IPS-18a (cell line): Measurements from ENCODE around the gene ZC2HC1C.
"Not testable (repeated sequence)": the region's sequence is repeated elsewhere in the genome, so short reads cannot be mapped to it uniquely, and the experiment has no call there.

Experiments used
- H3K27ac ChIP-seq: one replicate; pipeline ENCODE4 v1.5.1; 2013; ENCODE audit warnings: low read length
- H3K27me3 ChIP-seq: one replicate; pipeline ENCODE4 v1.6.1; 2013; ENCODE audit warnings: mild to moderate bottlenecking, low read length; ENCODE audit not compliant: control insufficient read depth, insufficient read depth
- H3K36me3 ChIP-seq: one replicate; pipeline ENCODE4 v1.6.1; 2013; ENCODE audit warnings: low read depth, low read length; ENCODE audit not compliant: control insufficient read depth
- H3K4me1 ChIP-seq: one replicate; pipeline ENCODE4 v1.6.1; 2013; ENCODE audit warnings: low read depth, low read length; ENCODE audit not compliant: control insufficient read depth
- H3K4me3 ChIP-seq: one replicate; pipeline ENCODE4 v1.5.1; 2013; ENCODE audit warnings: low read length
- H3K9ac ChIP-seq: one replicate; pipeline ENCODE4 v1.6.1; 2013; ENCODE audit warnings: mild to moderate bottlenecking, low read length, moderate library complexity
- H3K9me3 ChIP-seq: one replicate; pipeline ENCODE4 v1.6.1; 2013; ENCODE audit warnings: low read depth, low read length; ENCODE audit not compliant: control insufficient read depth

The ZC2HC1C gene

GRCh38 chr14:75059642-75060041, 9.8 kb upstream of the ZC2HC1C start:
- H3K27me3 ChIP-seq = no peaks in the 10 kb centered on the region
- no peaks in the 10 kb centered on the region for H3K4me1 ChIP-seq
- no peaks in the 10 kb centered on the region for H3K9me3 ChIP-seq
- no peak overlapping the region for H3K9ac ChIP-seq
- H3K4me3 ChIP-seq = no peak overlapping the region
- H3K36me3 ChIP-seq = peaks cover 7% of the 10 kb centered on the region
- no peak overlapping the region for H3K27ac ChIP-seq

- peaks cover 7% of the 10 kb centered on the region for H3K36me3 ChIP-seq
- H3K27ac ChIP-seq = no peak overlapping the region
- H3K4me3 ChIP-seq = no peak overlapping the region
- H3K9me3 ChIP-seq = no peaks in the 10 kb centered on the region
- H3K27me3 ChIP-seq = no peaks in the 10 kb centered on the region
- no peak overlapping the region for H3K9ac ChIP-seq
- H3K4me1 ChIP-seq = no peaks in the 10 kb centered on the region
Measured at GRCh38 chr14:75060420-75060819, 9.0 kb upstream of the ZC2HC1C start.

GRCh38 chr14:75063013-75063412, 6.4 kb upstream of the ZC2HC1C start:
- Histone ChIP-seq H3K9ac (peak overlapping the region; percentile 58), H3K36me3 (peaks cover 7% of the 10 kb centered on the region), H3K27me3 (no peaks in the 10 kb centered on the region), H3K27ac (no peak overlapping the region), H3K4me1 (no peaks in the 10 kb centered on the region), H3K9me3 (no peaks in the 10 kb centered on the region), H3K4me3 (peak overlapping the region; percentile 81)

GRCh38 chr14:75063491-75064204, 5.8 kb upstream of the ZC2HC1C start, which contains the start of gene ACYP1:
ACYP1 (minus strand) TSS chr14:75064024; CDS start chr14:75063553, 471 bp downstream.
- Histone ChIP-seq H3K27me3 (no peaks in the 10 kb centered on the region), H3K4me1 (no peaks in the 10 kb centered on the region), H3K36me3 (peaks cover 7% of the 10 kb centered on the region), H3K9ac (peak within 1 kb of the TSS; percentile 58), H3K4me3 (peak within 1 kb of the TSS; percentile 81), H3K27ac (no peak within 1 kb of the TSS), H3K9me3 (no peaks in the 10 kb centered on the region)

GRCh38 chr14:75064205-75064567, 5.3 kb upstream of the ZC2HC1C start:
- Histone ChIP-seq H3K27me3 (no peaks in the 10 kb centered on the region), H3K4me3 (peak overlapping the region; percentile 81), H3K9ac (no peak overlapping the region), H3K36me3 (peaks cover 7% of the 10 kb centered on the region), H3K4me1 (no peaks in the 10 kb centered on the region), H3K27ac (no peak overlapping the region), H3K9me3 (no peaks in the 10 kb centered on the region)

DNA sequence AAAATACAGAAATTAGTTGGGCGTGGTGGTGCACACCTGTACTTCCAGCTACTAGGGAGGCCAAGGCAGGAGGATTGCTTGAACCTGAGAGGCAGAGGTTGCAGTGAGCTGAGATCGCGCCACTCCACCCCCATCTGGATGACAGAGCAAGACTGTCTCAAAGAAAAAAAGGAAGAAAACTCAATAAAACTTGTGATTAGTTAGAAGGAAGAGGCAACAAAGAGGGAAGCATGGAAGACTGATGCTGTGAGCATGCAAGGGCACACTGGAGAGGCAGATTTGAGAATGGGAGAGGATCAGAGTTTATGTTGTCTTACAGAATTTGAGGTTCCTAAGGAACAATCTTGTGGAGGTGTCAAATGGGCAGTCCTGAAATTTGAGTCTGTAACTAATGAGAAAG, 2.8 kb upstream of the ZC2HC1C start:
- Histone ChIP-seq H3K4me3 (no peak overlapping the region), H3K27ac (no peak overlapping the region), H3K36me3 (no peaks in the 10 kb centered on the region)

GRCh38 chr14:75067212-75067611, 2.2 kb upstream of the ZC2HC1C start:
- H3K27me3 ChIP-seq = no peaks in the 10 kb centered on the region
- no peak overlapping the region for H3K9ac ChIP-seq
- H3K9me3 ChIP-seq = no peaks in the 10 kb centered on the region
- no peak overlapping the region for H3K27ac ChIP-seq
- H3K4me1 ChIP-seq = no peaks in the 10 kb centered on the region
- no peak overlapping the region for H3K4me3 ChIP-seq
- H3K36me3 ChIP-seq = no peaks in the 10 kb centered on the region

More for the DNA sequence above, 2.8 kb upstream of the ZC2HC1C start:
- H3K9ac ChIP-seq = no peak overlapping the region
- no peaks in the 10 kb centered on the region for H3K4me1 ChIP-seq
- no peaks in the 10 kb centered on the region for H3K27me3 ChIP-seq
- no peaks in the 10 kb centered on the region for H3K9me3 ChIP-seq

DNA sequence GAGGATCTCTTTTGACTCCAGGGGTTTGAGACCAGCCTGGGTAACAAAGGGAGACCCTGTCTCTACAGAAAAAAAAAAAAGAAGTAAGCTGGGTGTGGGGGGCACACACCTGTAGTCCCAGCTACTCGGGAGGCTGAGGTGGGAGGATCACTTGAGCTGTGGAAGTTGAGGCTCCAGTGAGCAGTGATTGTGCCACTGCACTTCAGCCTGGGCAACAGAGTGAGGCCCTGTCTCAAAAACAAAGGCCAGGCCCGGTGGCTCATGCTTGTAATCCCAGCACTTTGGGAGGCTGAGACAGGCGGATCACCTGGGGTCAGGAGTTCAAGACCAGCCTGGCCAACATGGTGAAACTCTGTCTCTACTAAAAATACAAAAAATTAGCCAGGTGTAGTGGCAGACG, 1.7 kb upstream of the ZC2HC1C start:
- H3K9me3 ChIP-seq, H3K9ac ChIP-seq, H3K4me1 ChIP-seq, H3K27ac ChIP-seq, H3K27me3 ChIP-seq, H3K36me3 ChIP-seq: not testable (repeated sequence)
- peak overlapping the region; percentile 93 for H3K4me3 ChIP-seq

DNA sequence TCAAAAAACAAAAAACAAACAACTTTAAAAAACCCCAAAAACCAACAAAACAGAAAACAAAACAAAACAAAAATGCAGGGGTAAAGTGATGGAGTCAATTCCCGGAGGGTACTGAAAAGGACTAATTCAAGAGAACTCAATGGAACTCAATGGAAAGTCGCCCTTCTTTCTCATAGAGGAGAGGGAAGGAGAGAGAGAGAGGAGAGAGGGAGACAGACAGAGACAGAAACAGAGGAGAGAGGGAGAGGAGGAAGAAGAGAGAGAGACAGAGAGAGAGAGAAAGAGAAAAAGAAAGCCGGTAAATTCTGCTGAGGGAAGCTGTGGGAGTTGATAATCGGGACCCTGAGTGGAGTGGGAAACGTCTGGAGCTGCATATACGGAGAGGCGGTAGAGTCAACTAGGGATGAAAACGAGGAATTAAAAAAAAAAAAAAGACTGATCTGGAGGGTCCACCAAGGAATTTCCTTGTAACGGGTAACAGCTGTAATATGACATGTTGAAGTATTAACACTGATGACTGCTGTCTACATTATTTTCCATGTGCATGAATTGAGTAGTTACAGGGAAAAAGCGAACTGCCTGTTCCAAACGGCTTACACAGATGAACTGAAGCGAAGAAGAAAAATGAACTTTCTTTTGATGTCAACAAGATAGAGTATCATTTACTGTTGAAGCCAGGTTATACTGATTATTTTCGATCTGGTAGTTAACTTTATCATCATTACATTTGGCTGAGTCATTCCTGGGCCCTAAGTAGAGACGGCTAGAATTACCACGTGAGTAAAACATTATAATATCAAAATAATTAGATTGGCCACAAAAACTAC, 934 bp upstream of the ZC2HC1C start:
- Histone ChIP-seq H3K27me3 (no peaks in the 10 kb centered on the region), H3K4me1 (no peaks in the 10 kb centered on the region), H3K9me3 (no peaks in the 10 kb centered on the region), H3K36me3 (no peaks in the 10 kb centered on the region), H3K4me3 (peak overlapping the region; percentile 93), H3K9ac (peak overlapping the region; percentile 96), H3K27ac (peak overlapping the region; percentile 89)

GRCh38 chr14:75069811-75070145, 337 bp downstream of the ZC2HC1C start:
- no peaks in the 10 kb centered on the region for H3K27me3 ChIP-seq
- peak overlapping the region; percentile 14 for H3K27ac ChIP-seq
- H3K9ac ChIP-seq = peak overlapping the region; percentile 96
- H3K36me3 ChIP-seq = no peaks in the 10 kb centered on the region
- H3K9me3 ChIP-seq = no peaks in the 10 kb centered on the region
- H3K4me1 ChIP-seq = no peaks in the 10 kb centered on the region
- peak overlapping the region; percentile 93 for H3K4me3 ChIP-seq

- no peak overlapping the region for H3K27ac ChIP-seq
- no peaks in the 10 kb centered on the region for H3K4me1 ChIP-seq
- no peak overlapping the region for H3K4me3 ChIP-seq
- H3K27me3 ChIP-seq = no peaks in the 10 kb centered on the region
- no peak overlapping the region for H3K9ac ChIP-seq
- no peaks in the 10 kb centered on the region for H3K9me3 ChIP-seq
- no peaks in the 10 kb centered on the region for H3K36me3 ChIP-seq
Measured at GRCh38 chr14:75070383-75070782, 942 bp downstream of the ZC2HC1C start.

DNA sequence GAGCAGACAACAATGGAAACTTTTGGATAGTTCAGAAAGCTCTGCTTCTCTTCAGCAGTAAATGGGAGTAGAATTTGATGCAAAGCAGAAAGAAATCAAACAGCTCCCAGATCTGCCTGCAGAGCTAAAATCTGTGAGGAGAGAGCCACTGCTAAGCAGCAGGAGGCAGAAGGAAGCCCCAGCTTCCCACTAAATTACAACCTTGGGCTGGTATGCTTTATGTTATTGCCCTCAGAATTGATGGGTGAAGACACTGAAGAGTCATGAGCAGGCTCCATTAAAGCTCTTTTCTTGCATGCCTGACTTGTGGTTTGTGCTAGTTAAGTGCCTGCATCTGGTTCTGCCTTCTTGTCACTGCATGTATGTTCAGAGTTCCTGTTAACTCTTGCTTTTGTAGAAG, 8.4 kb downstream of the ZC2HC1C start:
- Histone ChIP-seq H3K4me3 (no peak overlapping the region), H3K4me1 (no peaks in the 10 kb centered on the region), H3K9me3 (no peaks in the 10 kb centered on the region), H3K27me3 (no peaks in the 10 kb centered on the region), H3K36me3 (peaks cover 4% of the 10 kb centered on the region), H3K27ac (no peak overlapping the region), H3K9ac (no peak overlapping the region)
